Hepatocyte (in vitro differentiated cells): ENCODE results near the gene GNG12. TPM values are rescaled to one million over a fixed set of nuclear protein-coding genes. Genes with fewer than 3 reads are reported as not detected.

Experiments used
- DNase-seq: peaks from one replicate; pipeline ENCODE4 v3.0.0-alpha.2; 2016; ENCODE audit warnings: low spot score
- H2AFZ ChIP-seq: fragments of 200-600 bp; sonication (generic); 2 replicates; pipeline ENCODE4 v1.6.0; 2016; ENCODE audit warnings: antibody characterized with exemption, mild to moderate bottlenecking
- H3K27ac ChIP-seq: fragments of 200-600 bp; sonication (generic); 2 replicates; pipeline ENCODE4 v1.5.1; 2016; ENCODE audit warnings: mild to moderate bottlenecking
- H3K27me3 ChIP-seq: fragments of 200-600 bp; sonication (generic); 2 replicates; pipeline ENCODE4 v1.6.1; 2016
- H3K36me3 ChIP-seq: fragments of 200-600 bp; sonication (generic); replicated peaks from 2 replicates; pipeline ENCODE4 v1.5.1; 2016; ENCODE audit warnings: low read depth; ENCODE audit not compliant: insufficient read depth
- H3K4me1 ChIP-seq: fragments of 200-600 bp; sonication (generic); 2 replicates; pipeline ENCODE4 v1.5.1; 2016; ENCODE audit warnings: mild to moderate bottlenecking, moderate library complexity; ENCODE audit not compliant: insufficient read depth
- H3K4me2 ChIP-seq: fragments of 200-600 bp; sonication (generic); 2 replicates; pipeline ENCODE4 v1.6.0; 2016
- H3K4me3 ChIP-seq: fragments of 200-600 bp; sonication (generic); 2 replicates; pipeline ENCODE4 v1.5.1; 2016; ENCODE audit warnings: mild to moderate bottlenecking
- H3K79me2 ChIP-seq: fragments of 200-600 bp; sonication (generic); 2 replicates; pipeline ENCODE4 v1.6.0; 2017; ENCODE audit warnings: mild to moderate bottlenecking
- H3K9me2 ChIP-seq: fragments of 200-600 bp; sonication (generic); replicated peaks from 2 replicates; pipeline ENCODE4 v1.6.0; 2017; ENCODE audit warnings: mild to moderate bottlenecking; ENCODE audit not compliant: insufficient read depth
- H3K9me3 ChIP-seq: fragments of 200-600 bp; sonication (generic); 2 replicates; pipeline ENCODE4 v1.5.1; 2016; ENCODE audit warnings: low read depth, mild to moderate bottlenecking
- H4K20me1 ChIP-seq: fragments of 200-600 bp; sonication (generic); 2 replicates; pipeline ENCODE4 v1.6.0; 2016; ENCODE audit warnings: mild to moderate bottlenecking; ENCODE audit not compliant: insufficient read depth, poor library complexity, severe bottlenecking
- CTCF ChIP-seq: fragments of 200-600 bp; sonication (generic); IDR thresholded peaks from 2 replicates; pipeline ENCODE4 v1.5.1; 2016; ENCODE audit warnings: antibody characterized with exemption, mild to moderate bottlenecking; ENCODE audit not compliant: poor library complexity
- EZH2 ChIP-seq: fragments of 200-600 bp; sonication (generic); IDR thresholded peaks from 2 replicates; pipeline ENCODE4 v1.6.1; 2016; ENCODE audit warnings: antibody characterized with exemption, mild to moderate bottlenecking, borderline replicate concordance
- EZH2phosphoT487 ChIP-seq: fragments of 200-600 bp; sonication (generic); IDR thresholded peaks from one replicate; pipeline ENCODE4 v1.6.1; 2018; ENCODE audit warnings: antibody characterized with exemption, mild to moderate bottlenecking, low read depth, moderate library complexity; ENCODE audit not compliant: unreplicated experiment, severe bottlenecking
- WGBS: methylation state at CpG from one replicate; pipeline ENCODE4 v1.1.6; 2016; ENCODE audit warnings: low lambda C conversion rate; ENCODE audit errors: missing lambda C conversion rate; 5-methylcytosine and 5-hydroxymethylcytosine counted together
- polyA plus RNA-seq: library from polyadenylated mRNA; unstranded; fragments of >200 nt; fragmentation: Nextera tagmentation; extraction: Ambion mirVana; gene quantifications from 2 replicates; pipeline ENCODE4 v1.2.1, GENCODE V29; 2016
- total RNA-seq: library from RNA; depleted of rRNA; stranded (reverse); fragments of >200 nt; gene quantifications from 2 replicates; pipeline ENCODE4 v1.2.3, GENCODE V29; 2014

The GNG12 gene
- total and polyA plus RNA-seq, 2 experiments from 2014 or later, result 49.6 to 108 TPM

- Histone ChIP-seq H3K4me3 (no peak overlapping the region), H3K9me3 (no peaks in the 10 kb centered on the region), H4K20me1 (no peaks in the 10 kb centered on the region), H3K36me3 (no peaks in the 10 kb centered on the region), H3K27me3 (no peaks in the 10 kb centered on the region), H3K27ac (no peak overlapping the region), H3K4me2 (no peak overlapping the region), H3K79me2 (no peaks in the 10 kb centered on the region), H3K9me2 (no peaks in the 10 kb centered on the region), H2AFZ (no peak overlapping the region), H3K4me1 (no peaks in the 10 kb centered on the region)
- 81% methylated on average over 1 of the region's 1 CpG for WGBS
- TF ChIP-seq CTCF (no peak), EZH2 (no peak), EZH2phosphoT487 (no peak)
- DNase-seq, result peak; percentile 73
Observed at GRCh38 chr1:67850611-67851075, 17.4 kb upstream of the GNG12 start.

- H3K27me3 ChIP-seq, result no peaks in the 10 kb centered on the region
- H2AFZ ChIP-seq, result no peak overlapping the region
- H3K4me2 ChIP-seq, result no peak overlapping the region
- H3K36me3 ChIP-seq, result no peaks in the 10 kb centered on the region
- H3K79me2 ChIP-seq, result no peaks in the 10 kb centered on the region
- no peaks in the 10 kb centered on the region for H3K9me3 ChIP-seq
- no peak overlapping the region for H3K4me3 ChIP-seq
- no peaks in the 10 kb centered on the region for H3K9me2 ChIP-seq
- DNase-seq, result peak; percentile 57
- peak; percentile 70 for TF ChIP-seq CTCF
- TF ChIP-seq EZH2phosphoT487, result no peak
- H3K4me1 ChIP-seq, result no peaks in the 10 kb centered on the region
- no peaks in the 10 kb centered on the region for H4K20me1 ChIP-seq
- H3K27ac ChIP-seq, result no peak overlapping the region
Observed at GRCh38 chr1:67850151-67850551, 16.9 kb upstream of the GNG12 start.

- no peak overlapping the region for H3K4me3 ChIP-seq
- no peaks in the 10 kb centered on the region for H3K79me2 ChIP-seq
- H3K27ac ChIP-seq, result no peak overlapping the region
Observed at GRCh38 chr1:67847466-67847865, 14.2 kb upstream of the GNG12 start.

More at GRCh38 chr1:67847466-67847865, 14.2 kb upstream of the GNG12 start:
- H4K20me1 ChIP-seq, result no peaks in the 10 kb centered on the region
- no peaks in the 10 kb centered on the region for H3K27me3 ChIP-seq
- no peak overlapping the region for H3K4me2 ChIP-seq
- WGBS, result 86% methylated on average over 2 of the region's 2 CpGs
- H3K4me1 ChIP-seq, result no peaks in the 10 kb centered on the region
- TF ChIP-seq EZH2phosphoT487, result no peak
- no peak for TF ChIP-seq CTCF
- no peak for TF ChIP-seq EZH2
- H3K36me3 ChIP-seq, result no peaks in the 10 kb centered on the region
- no peak for DNase-seq
- no peaks in the 10 kb centered on the region for H3K9me2 ChIP-seq
- H3K9me3 ChIP-seq, result no peaks in the 10 kb centered on the region
- H2AFZ ChIP-seq, result no peak overlapping the region
